HG03439 (cell line): ENCODE results near the gene SLAMF8.

ENCODE experiments used
- ATAC-seq: cut with Tn5 transposase; IDR thresholded peaks from one replicate; pipeline ENCODE4 v1.9.1; 2021; ENCODE audit warnings: mild to moderate bottlenecking, moderate library complexity; ENCODE audit not compliant: unreplicated experiment

SLAMF8 gene

GRCh38 chr1:159845751-159846629 lies 19.3 kb downstream of the SLAMF8 start:
- no peak for ATAC-seq

GRCh38 chr1:159847231-159847630 lies 20.6 kb downstream of the SLAMF8 start:
- no peak for ATAC-seq

GRCh38 chr1:159848326-159848725 lies 21.7 kb downstream of the SLAMF8 start:
- ATAC-seq: no peak

DNA sequence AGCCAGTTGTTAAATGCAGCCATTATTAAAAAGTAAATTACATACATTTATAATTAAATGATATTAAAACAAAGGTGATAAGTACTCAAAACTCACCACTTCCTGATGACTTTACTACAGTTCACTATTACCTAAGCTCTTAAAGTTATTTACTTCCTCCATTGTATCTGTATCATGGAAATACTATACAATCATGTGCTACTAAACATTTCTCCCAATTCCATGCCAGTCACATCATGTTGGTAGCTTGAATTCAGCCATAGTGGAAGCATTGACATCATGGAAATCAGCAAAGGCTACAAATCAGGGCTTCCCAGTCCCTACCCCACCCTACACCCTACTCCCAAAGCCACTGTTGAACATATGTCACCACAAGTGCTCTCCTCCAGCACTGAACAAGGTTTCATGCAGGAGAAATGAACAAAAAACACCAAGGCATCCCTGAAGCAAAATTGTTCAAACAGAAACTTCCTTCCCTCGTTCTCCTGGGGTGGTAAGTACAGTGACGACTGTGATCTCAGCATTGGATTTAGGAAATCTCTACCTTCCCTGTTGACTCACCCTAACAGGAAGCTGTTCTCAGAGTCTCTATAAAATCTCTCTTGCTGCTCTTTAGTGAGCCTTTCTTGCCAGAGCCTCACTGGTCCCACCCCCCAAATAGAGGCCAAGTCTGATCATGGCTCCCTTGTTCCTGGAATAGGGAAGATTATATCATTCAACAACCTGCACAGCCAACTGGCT lies 23.1 kb downstream of the SLAMF8 start:
- no peak for ATAC-seq

- ATAC-seq: no peak
Observed at GRCh38 chr1:159851407-159851806, 24.7 kb downstream of the SLAMF8 start.

GRCh38 chr1:159853417-159854115 lies 26.9 kb downstream of the SLAMF8 start:
- ATAC-seq: no peak

DNA sequence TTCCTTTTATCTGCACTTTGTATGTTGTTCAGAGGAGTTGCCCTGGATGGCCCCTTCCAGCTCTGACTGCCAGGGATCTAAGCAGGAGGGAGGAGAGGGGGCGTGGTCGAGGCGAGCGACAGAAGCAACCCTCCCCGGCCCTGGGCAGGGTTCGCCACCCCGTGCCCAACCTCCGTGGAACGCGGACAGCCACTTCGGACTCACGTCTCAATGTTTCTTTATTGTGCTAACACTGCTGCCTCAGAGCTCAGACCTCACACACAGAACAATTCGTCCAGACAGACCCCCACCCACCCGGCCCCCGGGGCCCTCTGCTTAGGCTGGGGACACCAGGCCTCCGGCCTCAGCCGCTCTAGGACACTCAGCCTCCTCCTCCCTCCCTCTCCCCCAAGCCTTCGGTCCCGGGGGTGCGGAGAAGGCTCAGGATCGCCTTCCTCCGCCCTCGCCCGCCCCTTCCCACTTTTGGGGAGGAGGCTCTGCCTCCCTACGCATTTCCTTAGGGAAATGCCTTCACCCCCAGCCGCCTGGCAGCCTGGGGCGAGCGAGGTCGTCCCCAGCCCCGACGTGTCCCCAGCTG lies 27.5 kb downstream of the SLAMF8 start:
- ATAC-seq: peak; percentile 13

DNA sequence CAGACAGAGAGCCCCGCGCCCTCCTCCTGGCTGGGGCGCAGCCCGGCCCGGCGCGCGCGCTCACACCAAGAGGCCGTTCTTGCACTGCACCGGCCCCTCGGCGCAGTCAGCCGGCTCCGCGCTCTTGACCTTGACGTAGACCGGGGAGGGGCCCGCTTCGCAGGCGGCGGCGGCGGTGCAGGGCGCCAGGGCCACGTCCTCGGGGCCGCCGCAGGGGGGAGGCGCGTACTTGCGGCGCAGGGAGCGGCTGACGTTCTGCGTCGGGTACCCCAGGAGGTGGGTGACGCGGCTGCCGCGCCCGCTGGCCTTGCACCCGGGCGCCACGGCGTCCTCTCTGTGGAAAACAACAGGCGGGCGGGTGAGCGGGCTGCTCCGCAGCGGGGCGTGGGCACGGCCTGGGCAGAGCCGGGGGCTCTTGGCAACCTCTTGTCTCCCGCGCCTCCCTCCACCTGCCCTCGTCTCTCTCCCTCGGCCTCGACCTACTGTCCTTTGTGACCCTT lies 28.1 kb downstream of the SLAMF8 start:
- peak; percentile 79 for ATAC-seq

GRCh38 chr1:159855709-159856108 lies 29.0 kb downstream of the SLAMF8 start:
- no peak for ATAC-seq

DNA sequence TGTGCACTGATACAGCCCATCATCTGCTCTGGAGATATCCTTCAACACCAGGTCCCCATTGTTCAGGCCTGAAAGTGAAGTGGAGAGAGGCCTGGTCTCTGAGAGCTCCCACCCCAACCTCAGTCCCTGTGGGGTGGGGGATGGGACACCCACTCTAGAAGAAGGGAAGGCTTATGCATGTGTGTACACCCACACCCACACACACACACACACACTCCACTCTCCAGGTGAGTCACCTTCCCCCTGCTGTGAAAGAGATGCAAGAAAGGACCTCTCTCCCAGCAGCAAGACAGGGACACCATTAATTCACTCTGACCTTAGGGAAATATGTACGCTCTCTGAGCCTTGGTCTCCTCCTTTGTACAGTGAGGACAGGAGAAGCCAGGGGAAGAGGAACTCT lies 29.9 kb downstream of the SLAMF8 start:
- no peak for ATAC-seq

DNA sequence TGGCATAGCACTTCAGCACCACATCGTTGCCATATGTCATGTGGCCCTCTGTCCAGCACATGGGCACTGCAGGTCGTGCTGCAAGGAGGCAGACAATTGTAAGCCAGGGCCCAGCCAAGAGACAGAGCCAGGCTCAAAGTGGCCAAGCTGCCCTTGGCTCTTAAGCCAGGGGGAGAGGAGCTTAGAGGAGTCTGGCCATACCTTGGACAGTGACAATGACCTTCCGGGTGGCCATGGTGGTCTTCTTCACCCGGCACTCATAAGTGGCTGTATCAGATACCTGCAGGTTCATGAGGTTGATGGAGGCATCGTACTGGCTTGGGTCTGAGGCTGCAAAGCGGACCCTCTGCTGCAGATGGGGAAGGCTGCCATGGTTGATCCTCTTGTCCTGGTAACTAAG lies 31.2 kb downstream of the SLAMF8 start:
- no peak for ATAC-seq

DNA sequence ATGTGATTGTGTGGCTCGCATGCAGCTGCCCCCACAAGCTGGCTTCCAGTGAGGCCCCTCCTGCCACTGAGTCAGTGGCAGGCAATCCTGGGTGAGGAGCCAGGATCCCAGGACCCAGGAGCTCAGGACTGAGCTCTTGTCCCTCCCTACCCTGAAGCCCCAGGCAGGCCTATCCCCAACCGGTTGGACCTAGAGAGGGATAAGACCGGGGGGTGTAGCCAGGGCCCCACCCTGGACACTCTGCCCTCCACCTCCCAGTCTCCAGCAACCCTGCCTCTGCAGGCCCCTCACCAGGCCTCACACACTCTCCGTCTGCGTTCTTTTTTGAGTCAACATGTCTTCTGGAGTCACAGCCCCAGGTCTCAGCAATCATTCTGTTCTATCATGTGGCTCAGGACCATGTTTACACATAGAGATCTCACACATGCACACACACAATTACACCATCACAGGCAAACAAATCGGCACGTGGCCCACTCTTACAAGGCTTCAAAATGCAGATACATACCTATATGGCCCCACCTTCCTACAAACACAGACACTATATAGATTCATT lies 33.2 kb downstream of the SLAMF8 start:
- ATAC-seq: no peak

DNA sequence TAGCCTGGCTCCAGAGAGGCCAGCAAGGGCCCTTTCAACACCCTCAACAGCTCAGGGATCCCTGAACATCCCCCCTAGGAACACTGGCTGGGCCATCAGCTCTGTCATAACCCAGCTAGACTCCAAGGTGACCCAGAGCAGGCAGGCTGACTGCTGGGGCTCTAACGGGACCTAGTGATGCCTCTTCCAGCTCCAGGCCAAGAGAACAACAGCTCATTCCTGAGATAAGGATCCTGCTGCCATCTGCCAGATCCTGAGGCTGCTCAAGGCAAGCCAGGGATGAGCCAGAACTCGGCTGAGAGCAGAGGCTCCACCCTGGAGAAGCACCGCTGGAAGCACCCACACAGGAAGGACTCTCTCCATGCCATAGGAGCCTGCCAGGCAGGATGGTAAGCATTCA lies 33.8 kb downstream of the SLAMF8 start:
- no peak for ATAC-seq

GRCh38 chr1:159861218-159861617 lies 34.5 kb downstream of the SLAMF8 start:
- no peak for ATAC-seq

DNA sequence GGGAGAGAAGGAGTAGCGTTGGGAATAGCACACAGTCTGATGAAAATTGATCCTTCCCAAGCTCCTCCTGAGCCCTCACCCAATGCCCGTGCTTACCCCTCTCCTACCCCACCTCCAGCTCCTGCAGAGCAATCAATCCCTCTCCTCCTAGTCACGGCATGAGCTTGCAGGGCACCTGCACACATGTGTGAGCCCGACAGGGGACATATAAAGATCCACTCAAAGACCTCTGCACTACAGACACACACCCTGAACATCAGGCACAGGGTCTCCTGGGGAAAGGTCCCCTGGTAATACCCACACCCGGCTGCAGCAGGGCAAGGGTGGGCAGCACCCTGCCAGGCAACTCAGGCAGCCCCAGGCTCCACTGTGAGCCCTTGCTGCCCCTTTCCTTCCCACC lies 35.4 kb downstream of the SLAMF8 start:
- no peak for ATAC-seq

GRCh38 chr1:159862557-159862956 lies 35.9 kb downstream of the SLAMF8 start, which contains the start of gene VSIG8:
Gene VSIG8 (minus strand): TSS chr1:159862657. CDS start chr1:159862521, 136 bp downstream.
- no peak for ATAC-seq

DNA sequence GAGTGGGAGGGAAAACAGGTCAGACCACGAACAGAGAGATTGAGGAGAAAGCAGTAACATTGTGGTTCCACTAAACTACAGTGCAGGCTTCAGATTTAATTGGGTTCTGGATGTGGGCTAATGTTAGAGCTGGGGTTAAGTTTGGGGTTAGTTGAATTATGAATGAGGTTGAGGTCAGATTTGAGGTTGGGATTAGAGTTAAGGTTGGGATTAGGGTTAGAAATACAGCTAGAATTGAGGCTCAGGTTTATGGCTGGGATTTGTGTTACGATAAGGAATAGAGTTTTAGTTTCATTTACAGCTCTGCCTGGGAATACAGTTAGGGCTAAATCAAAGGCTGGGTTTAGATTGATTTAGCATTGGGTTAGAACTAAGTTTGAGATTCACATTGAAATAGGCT lies 37.6 kb downstream of the SLAMF8 start:
- ATAC-seq: no peak

GRCh38 chr1:159866066-159866465 lies 39.4 kb downstream of the SLAMF8 start:
- ATAC-seq: no peak

DNA sequence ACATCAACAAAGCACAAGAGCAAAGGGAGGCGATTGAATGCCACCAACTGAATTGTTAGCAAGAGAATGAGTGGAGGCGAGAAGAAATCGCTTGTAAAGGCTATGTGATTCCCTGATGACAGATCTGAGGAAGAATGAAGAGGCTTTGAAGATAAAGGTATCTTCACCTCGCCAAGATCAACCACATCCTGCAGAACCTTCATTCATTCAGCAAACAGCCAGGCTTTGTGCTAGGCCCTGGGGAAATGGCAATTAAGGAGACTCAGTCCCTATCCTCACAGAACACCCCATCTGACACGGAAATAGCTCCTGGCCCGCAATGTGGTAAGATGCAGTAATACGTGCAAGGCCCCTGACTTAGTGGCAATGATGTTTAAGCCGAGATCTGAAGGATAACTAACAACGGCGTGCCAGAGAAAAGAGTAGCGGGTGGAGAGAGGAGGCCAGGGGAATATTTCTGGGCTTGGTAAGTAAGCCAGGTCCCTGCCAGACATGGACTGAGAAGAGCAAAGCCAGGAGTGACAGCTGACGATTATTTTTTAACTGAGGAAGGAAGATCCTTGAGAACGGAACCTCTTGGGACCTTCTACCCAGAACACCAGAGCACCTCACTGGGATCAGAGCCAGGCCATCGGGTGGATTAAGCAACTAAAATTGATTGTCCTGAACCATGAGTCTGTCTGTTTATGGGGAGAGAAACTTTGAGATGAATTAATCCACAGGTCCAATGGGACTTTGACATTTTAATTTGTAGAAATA lies 40.4 kb downstream of the SLAMF8 start:
- no peak for ATAC-seq

- ATAC-seq: no peak
Observed at GRCh38 chr1:159867664-159868026, 41.0 kb downstream of the SLAMF8 start.
